MM.1S (cell line): ENCODE data around the gene MAFB.

Experiments
- DNase-seq: peaks from one replicate; pipeline ENCODE4 v3.0.0-alpha.2; 2015
- H2AFZ ChIP-seq: fragments of 300-600 bp; sonication (generic); 2 replicates; pipeline ENCODE4 v1.6.0; 2016; ENCODE audit warnings: antibody characterized with exemption, low read length
- H3F3A ChIP-seq: fragments of 300-600 bp; sonication (generic); 2 replicates; pipeline ENCODE4 v1.6.1; 2016; ENCODE audit warnings: mild to moderate bottlenecking, antibody characterized with exemption, low read length, moderate library complexity, mixed read lengths; ENCODE audit not compliant: insufficient read depth
- H3K27ac ChIP-seq: fragments of 300-600 bp; sonication (generic); 2 replicates; pipeline ENCODE4 v1.5.1; 2016; ENCODE audit warnings: mild to moderate bottlenecking, low read length
- H3K27me3 ChIP-seq: fragments of 300-600 bp; sonication (generic); replicated peaks from 2 replicates; pipeline ENCODE4 v1.6.0; 2016; ENCODE audit warnings: low read length; ENCODE audit not compliant: insufficient read depth
- H3K36me3 ChIP-seq: fragments of 300-600 bp; sonication (generic); replicated peaks from 2 replicates; pipeline ENCODE4 v1.6.1; 2016; ENCODE audit warnings: mild to moderate bottlenecking, low read length, mixed read lengths; ENCODE audit not compliant: insufficient read depth
- H3K4me1 ChIP-seq: fragments of 300-600 bp; sonication (generic); 2 replicates; pipeline ENCODE4 v1.6.1; 2016; ENCODE audit warnings: low read length, mixed read lengths
- H3K4me2 ChIP-seq: fragments of 300-600 bp; sonication (generic); 2 replicates; pipeline ENCODE4 v1.6.0; 2016; ENCODE audit warnings: low read depth, low read length
- H3K4me3 ChIP-seq: fragments of 300-600 bp; sonication (generic); 2 replicates; pipeline ENCODE4 v1.5.1; 2016; ENCODE audit warnings: low read length, mixed read lengths
- H3K79me2 ChIP-seq: fragments of 300-600 bp; sonication (generic); 2 replicates; pipeline ENCODE4 v1.6.1; 2016; ENCODE audit warnings: mixed run types, low read length, mixed read lengths
- H3K9ac ChIP-seq: fragments of 300-600 bp; sonication (generic); 2 replicates; pipeline ENCODE4 v1.6.1; 2016; ENCODE audit warnings: low read length, mixed read lengths
- H3K9me2 ChIP-seq: fragments of 300-600 bp; sonication (generic); replicated peaks from 2 replicates; pipeline ENCODE4 v1.6.1; 2016; ENCODE audit warnings: mild to moderate bottlenecking, low read length, mixed read lengths; ENCODE audit not compliant: insufficient read depth
- H3K9me3 ChIP-seq: fragments of 300-600 bp; sonication (generic); replicated peaks from 2 replicates; pipeline ENCODE4 v1.6.1; 2016; ENCODE audit warnings: mild to moderate bottlenecking, low read length, mixed read lengths; ENCODE audit not compliant: insufficient read depth
- H4K20me1 ChIP-seq: fragments of 300-600 bp; sonication (generic); 2 replicates; pipeline ENCODE4 v1.6.1; 2016; ENCODE audit warnings: mild to moderate bottlenecking, low read length, moderate library complexity, mixed read lengths; ENCODE audit not compliant: insufficient read depth
- CTCF ChIP-seq: fragments of 300-600 bp; sonication (generic); IDR thresholded peaks from 2 replicates; pipeline ENCODE4 v1.5.1; 2016; ENCODE audit warnings: antibody characterized with exemption, low read length, mixed read lengths
- EZH2 ChIP-seq: fragments of 300-600 bp; sonication (generic); optimal IDR thresholded peaks from 2 replicates; pipeline ENCODE3; 2017; ENCODE audit warnings: low read depth, mild to moderate bottlenecking, antibody characterized with exemption, low read length, mixed read lengths
- EZH2phosphoT487 ChIP-seq: fragments of 300-600 bp; sonication (generic); IDR thresholded peaks from 2 replicates; pipeline ENCODE4 v1.6.1; 2018; ENCODE audit warnings: antibody characterized with exemption, low read length

The MAFB gene

GRCh38 chr20:40672095-40672494 lies 16.9 kb downstream of the MAFB start:
- no peaks in the 10 kb centered on the region for H4K20me1 ChIP-seq
- no peaks in the 10 kb centered on the region for H3K9me2 ChIP-seq
- DNase-seq, result no peak
- no peak overlapping the region for H3K4me2 ChIP-seq
- no peak overlapping the region for H2AFZ ChIP-seq
- H3K4me1 ChIP-seq, result peaks cover 11% of the 10 kb centered on the region
- TF ChIP-seq EZH2phosphoT487 (no peak), EZH2 (no peak), CTCF (no peak)
- no peak overlapping the region for H3K27ac ChIP-seq
- no peaks in the 10 kb centered on the region for H3K27me3 ChIP-seq
- H3K4me3 ChIP-seq, result no peak overlapping the region
- peaks cover 6% of the 10 kb centered on the region; the same call in 1 of the 2 replicates for H3F3A ChIP-seq
- no peak overlapping the region for H3K9ac ChIP-seq
- no peaks in the 10 kb centered on the region for H3K9me3 ChIP-seq
- no peaks in the 10 kb centered on the region for H3K36me3 ChIP-seq
- no peaks in the 10 kb centered on the region for H3K79me2 ChIP-seq

GRCh38 chr20:40670253-40670652 lies 18.8 kb downstream of the MAFB start:
- Histone ChIP-seq H3F3A (no peaks in the 10 kb centered on the region), H3K9ac (no peak overlapping the region), H3K36me3 (no peaks in the 10 kb centered on the region), H3K4me3 (no peak overlapping the region), H3K27ac (no peak overlapping the region), H4K20me1 (no peaks in the 10 kb centered on the region), H3K4me2 (no peak overlapping the region), H3K9me3 (no peaks in the 10 kb centered on the region), H3K4me1 (no peaks in the 10 kb centered on the region), H3K27me3 (no peaks in the 10 kb centered on the region), H2AFZ (no peak overlapping the region), H3K79me2 (no peaks in the 10 kb centered on the region), H3K9me2 (no peaks in the 10 kb centered on the region)
- TF ChIP-seq EZH2 (no peak), CTCF (peak; percentile 26), EZH2phosphoT487 (no peak)
- no peak for DNase-seq

- H3K4me2 ChIP-seq, result no peak overlapping the region
- H3K9me3 ChIP-seq, result no peaks in the 10 kb centered on the region
- no peaks in the 10 kb centered on the region for H3K36me3 ChIP-seq
- no peak for DNase-seq
- H3K4me3 ChIP-seq, result no peak overlapping the region
- H3F3A ChIP-seq, result no peaks in the 10 kb centered on the region
- H3K4me1 ChIP-seq, result no peaks in the 10 kb centered on the region
- no peak overlapping the region for H2AFZ ChIP-seq
- H3K9ac ChIP-seq, result no peak overlapping the region
- TF ChIP-seq CTCF, result no peak
- TF ChIP-seq EZH2, result no peak
- TF ChIP-seq EZH2phosphoT487, result no peak
- no peak overlapping the region for H3K27ac ChIP-seq
- H3K9me2 ChIP-seq, result no peaks in the 10 kb centered on the region
- H3K27me3 ChIP-seq, result no peaks in the 10 kb centered on the region
- H3K79me2 ChIP-seq, result no peaks in the 10 kb centered on the region
- H4K20me1 ChIP-seq, result no peaks in the 10 kb centered on the region
Measured at GRCh38 chr20:40669692-40670091, 19.3 kb downstream of the MAFB start.
